GM18505 (cell line): Measurements from ENCODE around the gene PRSS33.

Experiments
- ATAC-seq: cut with Tn5 transposase; IDR thresholded peaks from one replicate; pipeline ENCODE4 v1.9.1; 2021; ENCODE audit not compliant: unreplicated experiment
- POLR2A ChIP-seq: IDR thresholded peaks from 4 replicates; pipeline ENCODE4 v1.6.1; 2011; ENCODE audit warnings: borderline replicate concordance; ENCODE audit not compliant: insufficient read depth, insufficient read length; ENCODE audit errors: extremely low read depth

PRSS33 gene

GRCh38 chr16:2737238-2737605 lies 50.1 kb downstream of the PRSS33 start:
- no peak for TF ChIP-seq POLR2A
- no peak for ATAC-seq

- ATAC-seq, result no peak
- no peak for TF ChIP-seq POLR2A
Measured at GRCh38 chr16:2736476-2737237, 50.7 kb downstream of the PRSS33 start.

- TF ChIP-seq POLR2A, result no peak
Measured at GRCh38 chr16:2734844-2735515, 52.4 kb downstream of the PRSS33 start.

More at GRCh38 chr16:2734844-2735515, 52.4 kb downstream of the PRSS33 start:
- ATAC-seq, result no peak
